GM12892 (cell line): ENCODE measurements around the gene PLEKHM3.

Experiments
- POLR2A ChIP-seq: IDR thresholded peaks from 2 replicates; pipeline ENCODE4 v1.6.1; 2011; ENCODE audit warnings: low read depth, low read length, control low read depth
- TAF1 ChIP-seq: IDR thresholded peaks from 2 replicates; pipeline ENCODE4 v1.6.1; 2011; ENCODE audit warnings: low read depth, mild to moderate bottlenecking, control low read depth, low read length, borderline replicate concordance

DNA sequence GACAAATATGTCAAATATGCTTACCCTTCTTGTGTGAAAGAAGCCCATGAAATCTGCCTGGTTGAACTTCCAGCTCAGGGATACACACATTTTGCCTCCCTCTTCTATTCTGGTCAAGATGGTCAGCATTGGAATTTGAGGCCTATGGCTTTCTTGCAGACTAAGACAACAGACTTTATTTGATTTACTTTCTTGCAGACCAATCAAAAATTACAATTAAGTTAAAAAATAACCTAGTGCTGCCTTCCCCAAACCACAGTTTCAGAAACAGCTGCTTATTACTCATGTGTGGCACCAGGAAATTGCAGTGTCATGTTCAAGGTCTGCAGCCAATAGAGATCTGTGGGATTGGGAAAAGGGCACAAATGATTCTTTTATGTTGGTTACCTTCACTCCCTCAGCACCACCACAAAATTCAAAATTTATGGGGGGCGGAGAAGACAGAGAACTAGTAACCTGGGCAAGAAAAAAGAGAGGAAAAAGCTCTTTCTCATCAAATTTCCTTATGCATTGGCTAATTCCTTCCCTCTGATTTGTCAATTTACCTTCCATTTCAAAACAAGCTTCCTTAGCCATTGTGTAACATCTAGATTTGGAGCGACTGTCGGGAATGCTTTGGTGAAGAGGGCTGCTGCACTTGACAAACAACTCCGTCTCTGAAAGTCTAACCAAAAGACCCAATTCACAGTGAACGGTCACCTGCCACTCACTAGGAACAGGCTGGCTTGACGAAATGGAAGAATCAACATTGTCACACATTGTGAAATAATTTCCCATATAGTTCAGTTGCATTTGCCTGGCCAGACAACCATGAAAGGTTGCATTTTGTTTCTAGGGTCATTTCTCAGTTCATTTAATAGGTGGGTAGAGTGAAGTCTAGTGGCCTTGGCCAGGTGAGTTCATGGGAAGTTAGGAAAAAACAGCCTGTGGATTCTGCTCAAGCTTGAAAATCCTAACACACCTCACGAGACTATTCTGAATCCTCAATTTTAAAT, 155.2 kb downstream of the PLEKHM3 start:
- TF ChIP-seq TAF1, result no peak
- no peak for TF ChIP-seq POLR2A
